LHCN-M2 (cell line): ENCODE measurements around the gene GGT1. TPM values are rescaled to one million over a fixed set of nuclear protein-coding genes. Genes with fewer than 3 reads are reported as not detected.
"Not testable (repeated sequence)": the region's sequence is repeated elsewhere in the genome, so short reads cannot be mapped to it uniquely, and the experiment has no call there.

Experiments used
- DNase-seq: peaks from one replicate; pipeline ENCODE4 v3.0.0-alpha.2; 2012; ENCODE audit warnings: low read depth
- total RNA-seq: library from RNA; depleted of rRNA; stranded (reverse); fragments of >200 nt; gene quantifications from 2 replicates; pipeline ENCODE4 v1.2.3, GENCODE V29; 2014

Gene GGT1
- total RNA-seq, 1 experiment from 2014 or later: 1.1 TPM

GRCh38 chr22:24583221-24584165, 19.5 kb upstream of the GGT1 start:
- peak; percentile 44 for DNase-seq

- DNase-seq: no peak
Measured at GRCh38 chr22:24584166-24584790, 18.7 kb upstream of the GGT1 start.

- no peak for DNase-seq
Measured at GRCh38 chr22:24584871-24585411, 18.1 kb upstream of the GGT1 start.

- DNase-seq: no peak
Measured at GRCh38 chr22:24585461-24585860, 17.5 kb upstream of the GGT1 start.

- DNase-seq: no peak
Measured at GRCh38 chr22:24585927-24586546, 17.0 kb upstream of the GGT1 start.

GRCh38 chr22:24587251-24587650, 15.7 kb upstream of the GGT1 start:
- no peak for DNase-seq

- no peak for DNase-seq
Measured at GRCh38 chr22:24587948-24588347, 15.0 kb upstream of the GGT1 start.

- no peak for DNase-seq
Measured at GRCh38 chr22:24588381-24588756, 14.6 kb upstream of the GGT1 start.

GRCh38 chr22:24588757-24589481, 14.1 kb upstream of the GGT1 start:
- DNase-seq: no peak

GRCh38 chr22:24589518-24590030, 13.4 kb upstream of the GGT1 start:
- no peak for DNase-seq

GRCh38 chr22:24590596-24591173, 12.3 kb upstream of the GGT1 start:
- no peak for DNase-seq

GRCh38 chr22:24591286-24591830, 11.6 kb upstream of the GGT1 start:
- no peak for DNase-seq

- DNase-seq: no peak
Measured at GRCh38 chr22:24592058-24592850, 10.7 kb upstream of the GGT1 start.

GRCh38 chr22:24592851-24593558, 10.0 kb upstream of the GGT1 start, which contains the start of gene LRRC75B:
Gene LRRC75B, minus strand, starts transcription at chr22:24593073. Its CDS starts 34 bp downstream, at chr22:24593039.
- peak; percentile 76 for DNase-seq

- DNase-seq: not testable (repeated sequence)
Measured at GRCh38 chr22:24593559-24593835, 9.5 kb upstream of the GGT1 start.

GRCh38 chr22:24593836-24594568, 9.0 kb upstream of the GGT1 start:
- no peak for DNase-seq

- DNase-seq: no peak
Measured at GRCh38 chr22:24594569-24595120, 8.3 kb upstream of the GGT1 start.

GRCh38 chr22:24595228-24595627, 7.8 kb upstream of the GGT1 start:
- DNase-seq: no peak
